Peyer's patch (tissue), 4 donors: Measurements from ENCODE around the gene MAS1. TPM values are rescaled to one million over a fixed set of nuclear protein-coding genes. Genes with fewer than 3 reads are reported as not detected.
"Not testable (repeated sequence)": the region's sequence is repeated elsewhere in the genome, so short reads cannot be mapped to it uniquely, and the experiment has no call there.

Experiments
- DNase-seq, 3 donors: peaks; one replicate each; pipeline ENCODE4 v3.0.0-alpha.2; 2017 to 2019
- H3K27ac ChIP-seq, 4 donors: fragments of 200-600 bp; sonication (generic); one replicate each; pipeline ENCODE4 v1.5.1; 2016 to 2019
- H3K27me3 ChIP-seq, 2 donors: fragments of 200-600 bp; sonication (generic); one replicate each; pipeline ENCODE4 v1.5.1; 2019
- H3K36me3 ChIP-seq, 3 donors: fragments of 200-600 bp; sonication (generic); one replicate each; pipeline ENCODE4 v1.5.1; 2016 to 2019
- H3K4me1 ChIP-seq, 4 donors: fragments of 200-600 bp; sonication (generic); one replicate each; pipeline ENCODE4 v1.5.1; 2016 to 2019
- H3K4me3 ChIP-seq, 4 donors: fragments of 200-600 bp; sonication (generic); 1 replicate in 3 of 4; 2 replicates in 1 of 4; pipeline ENCODE4 v1.5.1; 2016 to 2019; ENCODE audit warnings: mild to moderate bottlenecking in 1 of 4
- H3K9me3 ChIP-seq, 4 donors: fragments of 200-600 bp; sonication (generic); one replicate each; pipeline ENCODE4 v1.5.1; 2016 to 2019; ENCODE audit warnings: mild to moderate bottlenecking in 1 of 4
- POLR2A ChIP-seq, 2 donors: fragments of 450-650 bp; IDR thresholded peaks; one replicate each; pipeline ENCODE4 v1.5.1; 2017; ENCODE audit warnings: antibody characterized with exemption in 2 of 2, mild to moderate bottlenecking in 2 of 2, moderate library complexity in 2 of 2
- total RNA-seq, 4 donors: library from RNA; depleted of rRNA; stranded (reverse); fragments of >200 nt; gene quantifications; one replicate each; pipeline ENCODE4 v1.1.0, GENCODE V29; 2016
- TF ChIP-seq, protein P1 (sequence below), 6 experiments: fragments of 450-650 bp in 4 of 6; fragments of 200-600 bp in 2 of 6; sonication (generic) in 1 of 6; IDR thresholded peaks; one replicate each; pipeline ENCODE4 v1.5.1; 2017 to 2019; ENCODE audit warnings: antibody characterized with exemption in 6 of 6, mild to moderate bottlenecking in 3 of 6, moderate library complexity in 1 of 6

Gene MAS1
- total RNA-seq, 4 donors from 2014 or later = not detected

GRCh38 chr6:159919011-159919511, 28.3 kb downstream of the MAS1 start:
- no peak for DNase-seq

DNA sequence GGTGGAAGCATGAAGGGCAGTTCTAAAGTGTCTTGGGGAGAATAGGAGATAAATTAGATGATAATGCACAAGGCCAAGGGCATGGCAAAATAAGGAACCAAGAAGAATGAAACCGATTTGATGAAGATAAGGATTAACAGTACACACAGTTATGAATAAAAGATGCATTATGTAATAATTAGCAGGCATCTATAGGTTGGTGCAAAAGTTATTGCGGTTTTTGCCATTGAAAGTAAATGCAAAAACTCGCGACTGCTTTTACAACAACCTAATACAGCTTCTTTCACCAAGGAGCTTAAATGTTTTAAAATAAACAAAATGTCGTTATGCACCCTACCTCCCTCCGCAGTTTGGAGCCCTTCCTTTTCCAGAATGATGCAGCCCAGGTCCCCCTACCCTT, 29.0 kb downstream of the MAS1 start:
- Histone ChIP-seq H3K4me1 (no peaks in the 10 kb centered on the region), H3K27me3 (no peaks in the 10 kb centered on the region), H3K4me3 (no peak overlapping the region), H3K9me3 (no peaks in the 10 kb centered on the region), H3K36me3 (no peaks in the 10 kb centered on the region), H3K27ac (no peak overlapping the region)
- DNase-seq = no peak
- TF ChIP-seq POLR2A (IDR thresholded peaks at IDR 0.05) = no peak
- TF ChIP-seq, protein P1, sequence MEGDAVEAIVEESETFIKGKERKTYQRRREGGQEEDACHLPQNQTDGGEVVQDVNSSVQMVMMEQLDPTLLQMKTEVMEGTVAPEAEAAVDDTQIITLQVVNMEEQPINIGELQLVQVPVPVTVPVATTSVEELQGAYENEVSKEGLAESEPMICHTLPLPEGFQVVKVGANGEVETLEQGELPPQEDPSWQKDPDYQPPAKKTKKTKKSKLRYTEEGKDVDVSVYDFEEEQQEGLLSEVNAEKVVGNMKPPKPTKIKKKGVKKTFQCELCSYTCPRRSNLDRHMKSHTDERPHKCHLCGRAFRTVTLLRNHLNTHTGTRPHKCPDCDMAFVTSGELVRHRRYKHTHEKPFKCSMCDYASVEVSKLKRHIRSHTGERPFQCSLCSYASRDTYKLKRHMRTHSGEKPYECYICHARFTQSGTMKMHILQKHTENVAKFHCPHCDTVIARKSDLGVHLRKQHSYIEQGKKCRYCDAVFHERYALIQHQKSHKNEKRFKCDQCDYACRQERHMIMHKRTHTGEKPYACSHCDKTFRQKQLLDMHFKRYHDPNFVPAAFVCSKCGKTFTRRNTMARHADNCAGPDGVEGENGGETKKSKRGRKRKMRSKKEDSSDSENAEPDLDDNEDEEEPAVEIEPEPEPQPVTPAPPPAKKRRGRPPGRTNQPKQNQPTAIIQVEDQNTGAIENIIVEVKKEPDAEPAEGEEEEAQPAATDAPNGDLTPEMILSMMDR (IDR thresholded peaks at IDR 0.05) = no peak

More at GRCh38 chr6:159919011-159919511, 28.3 kb downstream of the MAS1 start:
- no peak for TF ChIP-seq POLR2A (IDR thresholded peaks at IDR 0.05)
- TF ChIP-seq, protein P1 (IDR thresholded peaks at IDR 0.05) = no peak
- no peaks in the 10 kb centered on the region for H3K4me1 ChIP-seq
- no peaks in the 10 kb centered on the region for H3K36me3 ChIP-seq
- no peak overlapping the region for H3K27ac ChIP-seq
- H3K4me3 ChIP-seq = no peak overlapping the region
- no peaks in the 10 kb centered on the region for H3K9me3 ChIP-seq
- no peaks in the 10 kb centered on the region for H3K27me3 ChIP-seq

GRCh38 chr6:159924150-159924549, 33.4 kb downstream of the MAS1 start:
- H3K9me3 ChIP-seq, H3K4me3 ChIP-seq, H3K27ac ChIP-seq, H3K27me3 ChIP-seq, DNase-seq, H3K36me3 ChIP-seq, H3K4me1 ChIP-seq: not testable (repeated sequence)

DNA sequence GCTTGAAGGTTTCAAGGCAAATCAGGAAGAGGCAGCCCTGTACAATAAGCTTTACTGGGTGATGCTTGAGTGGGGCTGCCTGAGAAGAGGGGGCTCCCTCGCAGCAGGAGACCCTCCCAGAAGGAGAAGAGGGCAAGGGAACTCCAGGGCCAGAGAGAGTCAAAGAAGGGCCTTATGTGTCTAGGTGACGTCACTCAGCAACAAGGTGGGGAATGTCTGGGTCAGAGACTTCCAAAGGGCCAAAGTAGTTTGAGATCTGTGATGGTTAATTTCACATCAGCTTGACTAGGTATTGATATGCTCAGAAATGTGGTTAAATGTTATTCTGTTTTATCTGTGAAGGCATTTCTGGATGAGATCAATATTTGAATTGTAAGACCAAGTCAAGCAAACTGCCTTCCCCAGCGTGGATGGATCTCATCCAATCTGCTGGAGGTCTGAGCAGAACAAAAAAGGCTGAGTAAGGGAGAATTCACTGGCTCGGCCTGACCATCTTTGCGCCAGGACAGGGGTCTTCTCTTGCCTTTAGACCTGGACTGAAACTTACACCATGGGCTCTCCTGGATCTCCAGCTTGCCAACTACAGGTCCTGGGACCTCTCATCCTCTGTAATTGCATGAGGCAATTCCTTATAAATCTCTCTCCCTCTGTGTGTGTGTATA, 35.9 kb downstream of the MAS1 start:
- Histone ChIP-seq H3K27me3 (no peaks in the 10 kb centered on the region), H3K9me3 (no peaks in the 10 kb centered on the region), H3K27ac (no peak overlapping the region), H3K36me3 (no peaks in the 10 kb centered on the region), H3K4me3 (no peak overlapping the region), H3K4me1 (no peaks in the 10 kb centered on the region)
- TF ChIP-seq, protein P1 (IDR thresholded peaks at IDR 0.05) = no peak
- TF ChIP-seq POLR2A (IDR thresholded peaks at IDR 0.05) = no peak
- no peak for DNase-seq

GRCh38 chr6:159929819-159930218, 39.0 kb downstream of the MAS1 start:
- H3K36me3 ChIP-seq = no peaks in the 10 kb centered on the region
- no peak overlapping the region for H3K4me3 ChIP-seq
- no peak overlapping the region for H3K27ac ChIP-seq
- H3K27me3 ChIP-seq = no peaks in the 10 kb centered on the region
- TF ChIP-seq, protein P1 (IDR thresholded peaks at IDR 0.05) = no peak
- TF ChIP-seq POLR2A (IDR thresholded peaks at IDR 0.05) = no peak
- DNase-seq = peak in 1 of 3 donors; percentile 17
- no peaks in the 10 kb centered on the region for H3K4me1 ChIP-seq
- no peaks in the 10 kb centered on the region for H3K9me3 ChIP-seq

DNA sequence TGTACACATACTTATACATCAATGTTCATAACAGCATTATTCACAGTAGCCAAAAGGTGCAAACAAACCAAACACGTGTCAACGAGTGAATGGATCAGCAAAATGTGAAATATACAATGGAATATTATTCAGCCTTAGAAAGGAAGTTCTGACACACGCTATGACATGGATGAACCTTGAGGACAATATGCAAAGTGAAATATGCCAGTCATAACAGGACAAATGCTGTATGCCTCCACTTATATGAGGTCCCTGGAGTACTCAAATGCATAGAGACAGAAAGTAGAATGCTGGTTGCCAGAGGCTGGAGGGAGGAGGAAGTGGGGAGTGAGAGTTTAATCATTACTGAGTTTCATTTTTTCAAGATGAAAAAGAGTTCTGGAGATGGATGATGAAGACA, 40.3 kb downstream of the MAS1 start:
- Histone ChIP-seq H3K4me3 (no peak overlapping the region), H3K9me3 (peaks cover 0 to 4% (median 0%) of the 10 kb centered on the region in 4 donors), H3K27me3 (no peaks in the 10 kb centered on the region), H3K36me3 (no peaks in the 10 kb centered on the region), H3K27ac (no peak overlapping the region), H3K4me1 (no peaks in the 10 kb centered on the region)
- DNase-seq = no peak
- TF ChIP-seq POLR2A (IDR thresholded peaks at IDR 0.05) = no peak
- TF ChIP-seq, protein P1 (IDR thresholded peaks at IDR 0.05) = no peak
